22Rv1 (cell line): ENCODE measurements around the gene CEP78.

Experiments
- ZFX ChIP-seq: fragments of 450-650 bp; IDR thresholded peaks from 2 replicates; pipeline ENCODE4 v1.6.1; 2017; ENCODE audit warnings: antibody characterized with exemption, borderline replicate concordance
- TF ChIP-seq, protein P1 (sequence below): fragments of 450-650 bp; IDR thresholded peaks from 2 replicates; pipeline ENCODE4 v1.5.1; 2017; ENCODE audit warnings: mild to moderate bottlenecking

DNA sequence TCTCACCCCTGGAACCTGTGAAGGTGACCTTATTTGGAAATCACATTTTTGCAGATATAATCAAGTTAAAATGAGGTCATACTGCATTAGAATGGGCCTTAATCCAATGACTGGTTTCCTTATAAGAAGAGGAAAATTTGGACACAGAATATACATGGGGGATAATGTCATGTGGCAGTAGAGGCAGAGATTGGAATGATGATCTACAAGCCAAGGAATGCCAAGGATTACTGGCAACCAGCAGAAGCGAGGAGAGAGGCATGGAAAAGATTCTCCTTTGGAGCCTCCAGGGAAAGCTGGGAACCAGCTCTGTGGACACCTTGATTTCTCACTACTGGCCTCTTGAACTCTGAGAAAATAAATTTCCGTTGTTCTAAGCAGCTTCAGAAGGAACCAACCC lies 20.2 kb upstream of the CEP78 start:
- TF ChIP-seq, protein P1, sequence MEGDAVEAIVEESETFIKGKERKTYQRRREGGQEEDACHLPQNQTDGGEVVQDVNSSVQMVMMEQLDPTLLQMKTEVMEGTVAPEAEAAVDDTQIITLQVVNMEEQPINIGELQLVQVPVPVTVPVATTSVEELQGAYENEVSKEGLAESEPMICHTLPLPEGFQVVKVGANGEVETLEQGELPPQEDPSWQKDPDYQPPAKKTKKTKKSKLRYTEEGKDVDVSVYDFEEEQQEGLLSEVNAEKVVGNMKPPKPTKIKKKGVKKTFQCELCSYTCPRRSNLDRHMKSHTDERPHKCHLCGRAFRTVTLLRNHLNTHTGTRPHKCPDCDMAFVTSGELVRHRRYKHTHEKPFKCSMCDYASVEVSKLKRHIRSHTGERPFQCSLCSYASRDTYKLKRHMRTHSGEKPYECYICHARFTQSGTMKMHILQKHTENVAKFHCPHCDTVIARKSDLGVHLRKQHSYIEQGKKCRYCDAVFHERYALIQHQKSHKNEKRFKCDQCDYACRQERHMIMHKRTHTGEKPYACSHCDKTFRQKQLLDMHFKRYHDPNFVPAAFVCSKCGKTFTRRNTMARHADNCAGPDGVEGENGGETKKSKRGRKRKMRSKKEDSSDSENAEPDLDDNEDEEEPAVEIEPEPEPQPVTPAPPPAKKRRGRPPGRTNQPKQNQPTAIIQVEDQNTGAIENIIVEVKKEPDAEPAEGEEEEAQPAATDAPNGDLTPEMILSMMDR = no peak
- no peak for TF ChIP-seq ZFX
